Activated T-cell treated with anti-CD3 and anti-CD28 coated beads for 4 hours (primary cell): ENCODE data around the gene EMCN.
"Not testable (repeated sequence)": the region's sequence is repeated elsewhere in the genome, so short reads cannot be mapped to it uniquely, and the experiment has no call there.

ENCODE experiments used
- DNase-seq: peaks from one replicate; pipeline ENCODE4 v3.0.0-alpha.2; 2020

EMCN gene

DNA sequence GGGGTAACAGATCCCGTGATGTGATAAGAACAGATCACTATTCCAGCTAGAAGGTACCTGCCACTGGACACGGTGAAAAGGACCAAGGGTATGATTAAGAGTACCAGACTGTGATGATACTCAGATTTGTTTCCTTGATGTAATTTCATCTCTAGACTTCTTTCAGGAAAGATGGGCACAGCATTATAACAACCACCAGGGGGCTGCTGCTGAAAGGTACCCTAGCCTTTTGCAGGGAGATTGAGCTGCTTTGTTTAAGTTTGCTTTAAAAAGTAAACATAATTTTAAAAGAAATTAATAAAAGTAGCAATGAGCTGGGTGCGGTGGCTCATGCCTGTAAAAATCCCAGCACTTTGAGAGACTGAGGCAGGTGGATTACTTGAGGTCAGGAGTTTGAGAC lies 145.4 kb downstream of the EMCN start:
- no peak for DNase-seq

DNA sequence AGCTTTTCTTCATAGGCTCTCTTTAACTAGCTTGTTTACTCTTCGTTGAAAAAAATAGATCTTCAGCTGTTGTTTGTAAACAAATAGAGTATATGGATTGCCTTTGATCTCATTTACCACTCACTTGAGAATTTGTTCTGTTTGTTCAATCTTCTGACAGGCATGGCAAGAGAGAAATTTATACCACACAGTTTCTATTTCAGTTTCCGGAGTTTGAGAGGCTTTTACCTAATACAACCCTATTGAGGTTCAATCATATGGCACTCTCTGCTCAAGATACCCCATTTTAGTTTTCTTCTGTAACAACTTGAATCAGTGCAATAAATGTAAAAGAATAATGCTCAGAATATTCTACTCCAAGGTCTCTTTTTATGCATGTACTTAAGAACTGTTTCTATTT lies 148.0 kb downstream of the EMCN start:
- no peak for DNase-seq

DNA sequence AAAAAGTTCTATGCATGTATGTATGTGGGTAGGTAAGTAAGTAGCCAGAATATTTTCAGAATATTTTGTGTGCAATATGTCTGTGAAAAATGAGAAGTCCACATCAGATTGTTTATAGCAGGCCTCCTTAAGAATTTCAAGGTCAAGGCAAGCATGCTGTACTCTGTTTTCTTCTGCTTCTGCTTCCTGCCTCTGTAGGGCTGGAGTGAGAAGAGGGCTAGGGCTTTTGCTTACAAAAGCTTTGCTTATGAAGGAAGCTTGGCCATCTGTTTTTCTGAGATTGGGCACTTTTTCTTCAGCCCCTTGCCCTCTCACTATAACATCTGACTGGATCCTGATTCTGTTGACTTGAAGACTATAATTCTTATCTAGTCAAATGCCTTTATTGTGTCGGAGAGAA lies 150.4 kb downstream of the EMCN start:
- DNase-seq = no peak

DNA sequence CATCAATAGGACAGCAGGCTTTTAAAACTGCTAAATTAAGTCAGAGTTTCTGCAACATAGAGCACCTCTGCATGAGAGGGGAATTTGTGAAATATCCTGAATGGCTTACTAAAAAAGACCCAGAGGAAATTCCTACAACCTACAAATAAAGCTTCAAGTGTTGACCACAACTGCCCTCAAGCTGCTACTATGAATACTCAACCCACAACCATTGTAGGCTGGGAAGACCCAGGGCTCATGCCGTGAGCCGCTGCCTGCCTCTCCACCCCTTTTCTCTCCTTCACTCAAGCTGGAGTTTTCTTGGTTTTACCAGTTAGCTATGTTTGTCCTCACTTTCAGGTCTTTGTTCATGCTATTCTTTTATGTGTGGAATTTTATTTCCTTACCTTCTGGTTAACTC lies 151.6 kb downstream of the EMCN start:
- DNase-seq = no peak

DNA sequence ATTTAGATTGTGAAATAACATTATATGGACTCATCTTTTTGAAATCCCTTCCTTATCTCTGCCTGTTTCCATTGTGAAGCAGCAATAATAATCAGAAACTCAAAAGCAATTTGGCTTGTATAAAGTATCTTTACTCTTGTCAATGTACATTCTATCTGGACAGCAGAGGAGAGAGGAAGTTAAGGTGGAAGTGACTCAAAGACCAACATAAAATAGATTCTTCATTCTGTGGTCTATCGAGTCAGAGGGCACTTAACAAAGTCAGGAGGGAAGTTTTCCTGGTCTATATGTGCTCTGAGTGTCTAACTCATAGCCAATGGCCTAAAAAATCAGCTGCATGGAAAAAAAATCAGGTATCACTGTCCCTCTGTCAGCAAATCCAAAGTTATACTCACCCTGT lies 155.5 kb downstream of the EMCN start:
- no peak for DNase-seq

DNA sequence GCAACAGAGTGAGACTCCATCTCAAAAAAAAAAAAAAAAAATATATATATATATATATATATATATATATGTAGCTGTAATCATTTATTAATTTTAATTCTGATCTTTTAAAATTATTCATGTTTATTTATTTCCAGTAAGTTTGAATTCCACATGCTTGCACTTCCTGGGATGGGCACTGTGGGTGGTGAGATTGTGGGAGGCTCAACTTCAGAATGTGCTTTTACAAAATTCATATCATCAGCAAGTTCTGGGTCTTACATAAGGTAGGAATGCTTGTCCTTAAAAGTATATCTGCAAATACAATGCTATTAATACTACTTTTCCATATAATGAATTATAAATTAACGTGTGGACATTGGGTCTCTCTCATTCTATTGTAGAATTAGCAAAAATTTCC lies 156.5 kb downstream of the EMCN start:
- no peak for DNase-seq

DNA sequence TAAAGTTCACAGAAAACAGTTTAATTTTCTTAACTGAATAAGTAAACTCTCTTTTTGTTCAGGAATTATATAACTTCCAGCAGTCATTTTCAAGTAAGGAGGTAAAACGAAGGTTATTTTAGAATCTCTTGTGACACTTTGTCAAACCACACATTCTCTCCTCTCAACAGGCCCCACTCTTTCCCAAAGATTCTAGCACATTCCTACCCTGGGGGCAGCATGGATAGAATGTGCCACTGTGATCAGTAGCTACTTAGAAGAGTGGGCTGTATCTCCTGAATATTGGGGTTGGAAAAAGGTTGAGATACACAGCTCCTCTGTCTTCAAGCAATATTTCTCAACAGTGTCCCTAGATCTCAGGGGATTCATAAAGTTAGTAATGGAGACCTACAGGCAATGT lies 157.6 kb downstream of the EMCN start:
- no peak for DNase-seq

DNA sequence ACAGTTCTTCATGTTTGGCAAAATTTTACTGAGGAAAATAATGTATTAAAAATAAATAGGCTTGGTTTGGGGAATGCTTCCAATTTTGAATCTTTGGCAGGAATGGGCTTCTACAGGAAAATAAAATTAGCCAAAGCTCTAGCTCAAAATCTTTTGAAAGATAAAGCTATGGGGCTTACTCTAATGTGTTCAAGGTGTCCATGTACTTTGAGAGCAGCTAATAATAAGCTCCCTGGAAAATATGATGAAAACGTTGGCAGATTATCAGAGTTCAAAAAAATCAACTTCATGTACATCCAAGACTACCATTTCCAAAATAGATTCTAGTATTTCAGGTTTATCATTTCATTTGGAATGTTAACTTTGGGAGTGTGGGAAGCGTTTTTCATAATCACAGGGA lies 158.4 kb downstream of the EMCN start:
- no peak for DNase-seq

DNA sequence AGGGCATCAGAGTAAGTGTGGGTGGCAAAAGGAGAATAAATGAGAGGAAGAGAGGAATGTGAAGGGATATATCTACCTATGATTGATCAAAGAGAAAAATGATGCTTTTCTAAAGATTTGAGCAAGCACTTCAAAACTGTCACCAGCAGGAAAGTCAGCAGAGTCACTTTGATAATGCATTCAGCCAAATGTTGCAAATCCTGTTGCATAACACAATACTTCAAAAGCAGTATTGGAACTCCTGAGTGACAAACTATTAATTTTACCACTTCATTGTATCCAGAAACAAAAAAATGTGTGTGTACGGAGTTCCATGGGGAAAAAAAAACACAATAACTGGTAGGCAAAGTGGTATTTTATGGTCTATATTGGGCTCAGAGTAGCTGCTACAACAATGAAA lies 160.3 kb downstream of the EMCN start:
- DNase-seq = no peak

DNA sequence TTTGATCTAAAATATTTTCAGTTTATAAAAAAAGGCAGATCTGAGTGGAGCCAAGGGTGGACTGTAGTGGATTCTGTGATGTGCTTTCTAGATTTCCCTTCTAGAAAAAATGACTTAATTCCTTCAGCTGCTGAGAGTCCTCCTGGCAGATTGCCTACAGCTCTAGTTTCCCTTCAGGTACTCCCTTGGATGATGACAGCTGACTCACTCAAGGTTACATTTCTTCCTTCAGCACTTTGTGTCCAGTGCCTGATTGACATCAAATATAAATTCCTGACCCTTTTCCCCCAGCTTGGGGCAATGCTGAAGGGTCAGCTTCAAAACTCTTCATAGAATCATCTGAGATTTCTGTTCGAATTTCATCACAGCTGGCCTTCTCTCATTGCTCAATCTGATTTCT lies 161.7 kb downstream of the EMCN start:
- no peak for DNase-seq

DNA sequence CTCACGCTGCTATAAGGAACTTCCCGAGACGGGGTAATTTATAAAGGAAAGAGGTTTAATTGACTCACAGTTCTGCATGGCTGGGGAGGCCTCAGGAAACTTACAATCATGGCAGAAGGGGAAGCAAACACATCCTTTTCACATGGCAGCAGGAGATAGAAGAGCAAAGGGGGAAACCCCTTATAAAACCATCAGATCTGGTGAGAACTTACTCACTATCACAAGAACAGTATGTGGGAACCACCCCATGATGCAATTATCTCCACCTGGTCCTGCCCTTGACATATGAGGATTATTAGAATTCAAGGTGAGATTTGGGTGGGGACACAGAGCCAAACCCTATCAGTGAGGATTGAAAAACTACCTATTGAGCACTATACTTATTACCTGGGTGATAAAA lies 165.5 kb downstream of the EMCN start:
- DNase-seq = not testable (repeated sequence)

DNA sequence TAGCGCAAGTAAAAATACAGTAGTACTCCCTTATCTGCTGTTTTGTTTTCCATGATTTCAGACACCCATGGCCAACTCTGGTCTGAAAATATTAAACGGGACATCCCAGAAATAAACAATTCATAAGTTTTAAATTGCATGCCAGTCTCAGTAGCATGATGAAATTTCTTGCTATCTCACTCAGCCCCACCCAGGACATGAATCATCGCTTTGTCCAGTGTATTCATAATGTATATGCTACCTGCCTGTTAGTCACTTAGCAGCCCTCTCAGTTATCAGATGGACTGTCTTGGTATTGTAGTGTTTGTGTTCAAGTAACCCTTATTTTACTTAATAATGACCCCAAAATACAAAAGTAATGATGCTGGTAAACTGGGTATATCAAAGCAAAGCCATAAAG lies 169.3 kb downstream of the EMCN start:
- DNase-seq = no peak

DNA sequence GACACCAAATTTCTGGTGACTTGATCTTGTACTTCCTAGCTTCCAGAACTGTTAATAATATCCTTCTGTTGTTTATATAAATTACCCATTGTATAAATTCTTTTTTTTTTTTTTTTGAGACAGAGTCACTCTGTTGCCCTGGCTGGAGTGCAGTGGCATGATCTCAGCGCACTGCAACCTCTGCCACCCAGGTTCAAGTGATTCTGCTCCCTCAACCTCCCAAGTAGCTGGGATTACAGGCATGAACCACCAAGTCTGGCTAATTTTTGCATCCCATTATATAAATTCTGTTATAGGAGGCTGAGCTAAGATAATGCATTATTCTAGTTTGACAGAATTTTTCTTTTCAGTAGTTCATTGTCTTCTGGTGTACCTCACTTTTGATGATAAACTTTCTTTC lies 170.6 kb downstream of the EMCN start:
- no peak for DNase-seq

DNA sequence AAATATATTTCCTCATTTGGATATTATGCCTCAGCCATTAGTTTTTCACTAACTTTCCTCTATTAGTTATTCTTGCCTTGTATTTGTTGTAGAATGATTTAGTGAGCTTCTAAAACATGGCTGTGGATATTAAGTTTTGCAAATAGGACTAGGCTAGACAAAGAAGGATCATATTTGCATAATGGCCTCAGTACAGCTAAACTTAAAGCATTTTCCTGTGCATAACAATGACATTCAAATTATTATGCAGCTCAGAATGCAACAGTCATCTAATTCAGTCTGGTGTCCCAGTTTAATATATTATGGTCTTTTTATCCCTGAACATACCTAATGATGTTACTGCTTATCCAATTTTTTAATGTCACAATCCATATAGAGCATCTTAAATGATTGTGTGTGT lies 172.2 kb downstream of the EMCN start:
- no peak for DNase-seq
